Neuronal stem cell (in vitro differentiated cells): ENCODE data around the gene ETFRF1.

Experiments
- DNase-seq: peaks from one replicate; pipeline ENCODE4 v3.0.0-alpha.2; 2013; ENCODE audit warnings: low spot score
- H2AFZ ChIP-seq: one replicate; pipeline ENCODE4 v1.6.1; 2013; ENCODE audit warnings: mild to moderate bottlenecking, low read length, inconsistent platforms
- H2AK5ac ChIP-seq: 2 replicates; pipeline ENCODE4 v1.6.1; 2013; ENCODE audit warnings: low read depth, mild to moderate bottlenecking, inconsistent platforms, low read length, moderate library complexity, mixed read lengths
- H2BK120ac ChIP-seq: 2 replicates; pipeline ENCODE4 v1.6.1; 2013; ENCODE audit warnings: low read depth, mild to moderate bottlenecking, inconsistent platforms, low read length, moderate library complexity, mixed read lengths
- H2BK12ac ChIP-seq: one replicate; pipeline ENCODE4 v1.6.1; 2013; ENCODE audit warnings: low read length, inconsistent platforms
- H2BK15ac ChIP-seq: 2 replicates; pipeline ENCODE4 v1.6.1; 2013; ENCODE audit warnings: mild to moderate bottlenecking, low read length, inconsistent platforms, mixed read lengths
- H2BK5ac ChIP-seq: one replicate; pipeline ENCODE4 v1.6.1; 2013; ENCODE audit warnings: inconsistent platforms, mild to moderate bottlenecking, low read length, moderate library complexity
- H3K14ac ChIP-seq: one replicate; pipeline ENCODE4 v1.6.1; 2013; ENCODE audit warnings: low read length, inconsistent platforms
- H3K18ac ChIP-seq: 2 replicates; pipeline ENCODE4 v1.6.1; 2013; ENCODE audit warnings: low read length, inconsistent platforms
- H3K23ac ChIP-seq: 2 replicates; pipeline ENCODE4 v1.6.1; 2013; ENCODE audit warnings: low read depth, mild to moderate bottlenecking, mixed read lengths, low read length, inconsistent platforms; ENCODE audit not compliant: poor library complexity
- H3K27ac ChIP-seq: replicated peaks from 3 replicates; pipeline ENCODE4 v1.5.1; 2013; ENCODE audit warnings: low read length, inconsistent platforms
- H3K27me3 ChIP-seq, 3 experiments: 2 replicates each; pipeline ENCODE4 v1.6.1; 2013; ENCODE audit warnings: low read length in 3 of 3, mild to moderate bottlenecking in 2 of 3, inconsistent platforms in 1 of 3, low read depth in 1 of 3, mixed read lengths in 1 of 3, moderate library complexity in 1 of 3; ENCODE audit not compliant: control insufficient read depth in 3 of 3, insufficient read depth in 3 of 3
- H3K36me3 ChIP-seq, 2 donors: replicated peaks in 1 of 2; 2 replicates each; pipeline ENCODE4 v1.6.1; 2013; ENCODE audit warnings: low read length in 2 of 2; ENCODE audit not compliant: control insufficient read depth in 2 of 2, insufficient read depth in 2 of 2
- H3K4ac ChIP-seq: 2 replicates; pipeline ENCODE4 v1.6.1; 2013; ENCODE audit warnings: inconsistent platforms, mild to moderate bottlenecking, low read length, moderate library complexity
- H3K4me1 ChIP-seq, 2 donors: 1 replicate in 1 of 2; 2 replicates in 1 of 2; pipeline ENCODE4 v1.6.1; 2013; ENCODE audit warnings: low read length in 2 of 2, low read depth in 1 of 2; ENCODE audit not compliant: control insufficient read depth in 2 of 2, insufficient read depth in 1 of 2
- H3K4me2 ChIP-seq: one replicate; pipeline ENCODE4 v1.6.1; 2013; ENCODE audit warnings: mild to moderate bottlenecking, low read length, inconsistent platforms; ENCODE audit not compliant: insufficient read depth, poor library complexity, severe bottlenecking
- H3K4me3 ChIP-seq, 2 donors: 2 replicates each; pipeline ENCODE4 v1.5.1; 2013; ENCODE audit warnings: low read length in 2 of 2, mild to moderate bottlenecking in 2 of 2, inconsistent platforms in 1 of 2, moderate library complexity in 1 of 2
- H3K79me1 ChIP-seq: one replicate; pipeline ENCODE4 v1.6.1; 2013; ENCODE audit warnings: low read depth, mild to moderate bottlenecking, inconsistent platforms, low read length, moderate library complexity
- H3K9ac ChIP-seq: one replicate; pipeline ENCODE4 v1.6.1; 2013; ENCODE audit warnings: mild to moderate bottlenecking, low read depth, low read length, inconsistent platforms; ENCODE audit not compliant: poor library complexity
- H3K9me3 ChIP-seq, 2 donors: replicated peaks in 1 of 2; 2 replicates each; pipeline versions ENCODE3 to v1.6.1; 2013; ENCODE audit warnings: low read length in 2 of 2, mild to moderate bottlenecking in 2 of 2, inconsistent platforms in 1 of 2, low read depth in 1 of 2, mixed read lengths in 1 of 2, moderate library complexity in 1 of 2; ENCODE audit not compliant: control insufficient read depth in 2 of 2, insufficient read depth in 1 of 2
- H4K8ac ChIP-seq: one replicate; pipeline ENCODE4 v1.6.1; 2013; ENCODE audit warnings: low read depth, mild to moderate bottlenecking, inconsistent platforms, low read length, moderate library complexity
- H4K91ac ChIP-seq: one replicate; pipeline ENCODE4 v1.6.1; 2013; ENCODE audit warnings: low read length, low read depth, mild to moderate bottlenecking, inconsistent platforms; ENCODE audit not compliant: poor library complexity
- whole genome bisulfite sequencing, 2 donors: extraction: QIAGEN DNeasy Blood & Tissue Kit; methylation state at CpG; one replicate each; pipeline ENCODE4 v1.1.7; 2013; ENCODE audit warnings: missing lambda C conversion rate in 2 of 2, mixed read lengths in 1 of 2; ENCODE audit not compliant: insufficient read length in 2 of 2, insufficient replicate concordance in 1 of 2; ENCODE audit errors: extremely low coverage in 2 of 2; 5-methylcytosine and 5-hydroxymethylcytosine counted together

ETFRF1 gene

GRCh38 chr12:25245491-25245890 lies 50.5 kb downstream of the ETFRF1 start:
- Histone ChIP-seq H3K79me1 (peaks cover 3% of the 10 kb centered on the region), H2BK12ac (no peak overlapping the region), H3K4me2 (no peak overlapping the region), H2AK5ac (no peak overlapping the region), H4K91ac (no peak overlapping the region), H3K9ac (no peak overlapping the region), H2AFZ (no peak overlapping the region), H3K9me3 (no peaks in the 10 kb centered on the region), H3K4me3 (no peak overlapping the region), H3K14ac (no peak overlapping the region), H2BK5ac (no peak overlapping the region), H2BK120ac (no peak overlapping the region), H3K4me1 (peaks cover 0 to 5% of the 10 kb centered on the region in 2 donors), H4K8ac (no peak overlapping the region), H3K36me3 (peaks cover 0 to 27% of the 10 kb centered on the region in 2 donors), H2BK15ac (no peak overlapping the region), H3K4ac (no peak overlapping the region), H3K27ac (no peak overlapping the region), H3K23ac (no peak overlapping the region), H3K27me3 (no peaks in the 10 kb centered on the region), H3K18ac (no peak overlapping the region)
- no CpG with 5 or more reads among the region's 6 CpGs for WGBS, 2 donors
- DNase-seq = no peak

GRCh38 chr12:25248137-25248536 lies 53.1 kb downstream of the ETFRF1 start:
- no CpG with 5 or more reads among the region's 20 CpGs for WGBS, 2 donors

GRCh38 chr12:25248732-25249131 lies 53.7 kb downstream of the ETFRF1 start:
- peaks cover 3% of the 10 kb centered on the region for H3K79me1 ChIP-seq
- H2AK5ac ChIP-seq = no peak overlapping the region
- H2BK120ac ChIP-seq = no peak overlapping the region
- H3K9ac ChIP-seq = no peak overlapping the region
- no CpG with 5 or more reads among the region's 1 CpG for WGBS, 2 donors
- no peak overlapping the region for H3K18ac ChIP-seq
- H3K4me1 ChIP-seq = peaks cover 3 to 6% of the 10 kb centered on the region in 2 donors
- no peak overlapping the region for H4K8ac ChIP-seq
- no peak overlapping the region for H3K14ac ChIP-seq
- H3K4me2 ChIP-seq = no peak overlapping the region
- no peak overlapping the region for H3K4ac ChIP-seq
- H2BK12ac ChIP-seq = no peak overlapping the region
- H3K27me3 ChIP-seq = peaks cover 0 to 24% (median 5%) of the 10 kb centered on the region in 3 experiments
- no peak overlapping the region for H3K23ac ChIP-seq
- DNase-seq = no peak
- H3K27ac ChIP-seq = no peak overlapping the region
- H3K9me3 ChIP-seq = peaks cover 0 to 5% of the 10 kb centered on the region in 2 donors
- H2BK5ac ChIP-seq = no peak overlapping the region
- H2AFZ ChIP-seq = no peak overlapping the region
- H2BK15ac ChIP-seq = no peak overlapping the region
- H3K36me3 ChIP-seq = peaks cover 0 to 19% of the 10 kb centered on the region in 2 donors
- no peak overlapping the region for H4K91ac ChIP-seq
- no peak overlapping the region for H3K4me3 ChIP-seq

More at GRCh38 chr12:25248137-25248536, 53.1 kb downstream of the ETFRF1 start:
- Histone ChIP-seq H2BK120ac (no peak overlapping the region), H2BK12ac (no peak overlapping the region), H3K9ac (no peak overlapping the region), H4K91ac (no peak overlapping the region), H4K8ac (no peak overlapping the region), H3K27me3 (peaks cover 0 to 18% (median 5%) of the 10 kb centered on the region in 3 experiments), H3K79me1 (peaks cover 3% of the 10 kb centered on the region), H3K27ac (no peak overlapping the region), H3K14ac (no peak overlapping the region), H3K4ac (no peak overlapping the region), H2AK5ac (no peak overlapping the region), H3K18ac (no peak overlapping the region), H3K4me2 (no peak overlapping the region), H3K9me3 (peaks cover 0 to 5% of the 10 kb centered on the region in 2 donors), H2AFZ (no peak overlapping the region), H2BK5ac (no peak overlapping the region), H2BK15ac (no peak overlapping the region), H3K23ac (no peak overlapping the region), H3K4me3 (no peak overlapping the region), H3K36me3 (peaks cover 0 to 24% of the 10 kb centered on the region in 2 donors), H3K4me1 (peaks cover 3 to 6% of the 10 kb centered on the region in 2 donors)
- no peak for DNase-seq

- H3K18ac ChIP-seq = peak overlapping the region; percentile 99
- H3K14ac ChIP-seq = peak overlapping the region; percentile 79
- peaks cover 3 to 6% of the 10 kb centered on the region in 2 donors for H3K4me1 ChIP-seq
- peaks cover 3% of the 10 kb centered on the region for H3K79me1 ChIP-seq
- peak overlapping the region; percentile 87 for H2BK15ac ChIP-seq
- H3K23ac ChIP-seq = peak overlapping the region; percentile 86
- no CpG with 5 or more reads among the region's 56 CpGs for WGBS, 2 donors
- peak overlapping the region; percentile 93 for H2AFZ ChIP-seq
- peak overlapping the region; percentile 95 for H3K9ac ChIP-seq
- H3K27ac ChIP-seq = peak overlapping the region; percentile 85
- H2BK5ac ChIP-seq = peak overlapping the region; percentile 62
- peaks cover 0 to 6% of the 10 kb centered on the region in 2 donors for H3K36me3 ChIP-seq
- peak overlapping the region; percentile 69 for H3K4me2 ChIP-seq
- peaks cover 0 to 5% of the 10 kb centered on the region in 2 donors for H3K9me3 ChIP-seq
- H3K27me3 ChIP-seq = peaks cover 0 to 37% (median 5%) of the 10 kb centered on the region in 3 experiments
- no peak overlapping the region for H3K4ac ChIP-seq
- no peak overlapping the region for H2BK120ac ChIP-seq
- H2BK12ac ChIP-seq = peak overlapping the region; percentile 53
- DNase-seq = peak; percentile 27
- H4K8ac ChIP-seq = peak overlapping the region; percentile 57
- peak overlapping the region; percentile 75 to 97 for H3K4me3 ChIP-seq
- H4K91ac ChIP-seq = no peak overlapping the region
- peak overlapping the region; percentile 74 for H2AK5ac ChIP-seq
Measured at GRCh38 chr12:25249931-25250738, 55.1 kb downstream of the ETFRF1 start.
